Tracheal epithelial cell (primary cell): Measurements from ENCODE around the gene MYF6. TPM values are rescaled to one million over a fixed set of nuclear protein-coding genes. Genes with fewer than 3 reads are reported as not detected.

Experiments used
- total RNA-seq: library from RNA; depleted of rRNA; stranded (reverse); fragments of >200 nt; gene quantifications from 2 replicates; pipeline ENCODE4 v1.2.1, GENCODE V29; 2014

MYF6 gene
- not detected in 2 replicates for total RNA-seq

GRCh38 chr12:80707126-80707829 lies at the start of gene MYF6:
MYF6 (plus strand) TSS chr12:80707634; CDS start chr12:80707720, 86 bp downstream.

GRCh38 chr12:80716696-80717469 lies 9.4 kb downstream of the MYF6 start, which contains the start of gene MYF5:
MYF5 (plus strand) TSS chr12:80716912; CDS start chr12:80717064, 152 bp downstream.

Other genes starting within 250 kb of the MYF6 start
- gene MYF5, start 9.3 kb downstream of the MYF6 start, total RNA-seq, result not detected in 2 replicates
- gene LIN7A, start 230.3 kb downstream of the MYF6 start, total RNA-seq, result 1.4 TPM in 1 of 2 replicates, not detected in the other